Activated T-helper 2 cell treated with anti-CD3 and anti-CD28 coated beads, Interferon-gamma antibody, Interleukin-2, Interleukin-4, amounts not matched to agents 10 μg/mL and 5 μg/mL and 100 μg/mL, durations not matched to agents 14 hours and 24 hours and 36 hours (primary cell): ENCODE measurements around the gene ZCWPW1. TPM values are rescaled to one million over a fixed set of nuclear protein-coding genes. Genes with fewer than 3 reads are reported as not detected.

ENCODE experiments used
- DNase-seq: peaks from one replicate; pipeline ENCODE4 v3.0.0; 2021; ENCODE audit warnings: low spot score
- H3K27ac Mint-ChIP-seq: one replicate; pipeline ENCODE4 v1.8.0; 2021; ENCODE audit warnings: mixed read lengths
- H3K27me3 Mint-ChIP-seq: one replicate; pipeline ENCODE4 v1.8.0; 2021; ENCODE audit warnings: low read depth, mixed read lengths
- H3K36me3 Mint-ChIP-seq: one replicate; pipeline ENCODE4 v1.8.0; 2021; ENCODE audit warnings: low read depth, mixed read lengths
- H3K4me1 Mint-ChIP-seq: one replicate; pipeline ENCODE4 v1.8.0; 2021; ENCODE audit warnings: low read depth, mixed read lengths
- H3K4me3 Mint-ChIP-seq: one replicate; pipeline ENCODE4 v1.8.0; 2021; ENCODE audit warnings: low read depth, mild to moderate bottlenecking, moderate library complexity, mixed read lengths
- H3K9me3 Mint-ChIP-seq: one replicate; pipeline ENCODE4 v1.8.0; 2021; ENCODE audit warnings: mixed read lengths
- intact Hi-C: fragments of 100-400 bp; cut with micrococcal nuclease; formaldehyde crosslinking; loops from one replicate; pipeline ENCODE4 v1.15.1; 2023
- total RNA-seq: library from RNA; stranded (reverse); gene quantifications from 2 replicates; pipeline ENCODE4 v1.2.3, GENCODE V29; 2022

Gene ZCWPW1
- total RNA-seq, 1 donor from 2014 or later: 1.1 TPM

DNA sequence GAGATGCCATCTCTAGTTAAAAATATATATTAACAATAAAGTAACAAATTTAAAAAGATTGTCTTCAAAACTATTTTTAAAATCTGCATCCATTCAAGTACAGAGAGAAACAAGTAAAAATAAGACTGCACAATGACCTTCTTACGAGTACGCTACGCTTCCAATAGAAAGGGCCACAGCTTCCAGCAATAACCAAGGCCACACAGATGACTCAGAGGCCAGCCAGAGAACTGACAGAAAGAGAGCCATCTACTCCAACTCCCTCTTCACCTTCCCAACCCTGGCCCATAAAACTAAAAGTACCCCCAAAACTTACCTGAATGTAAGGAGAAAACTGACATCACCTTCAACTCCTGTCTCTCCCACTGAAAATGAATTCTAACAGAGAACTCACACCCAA lies 28.5 kb downstream of the ZCWPW1 start:
- no peak for DNase-seq
- H3K27ac Mint-ChIP-seq: no peak overlapping the region
- H3K36me3 Mint-ChIP-seq: no peaks in the 10 kb centered on the region
- no peak overlapping the region for H3K4me3 Mint-ChIP-seq
- peaks cover 18% of the 10 kb centered on the region for H3K4me1 Mint-ChIP-seq
- H3K27me3 Mint-ChIP-seq: peaks cover 35% of the 10 kb centered on the region
- intact Hi-C loops: no loop called here
- H3K9me3 Mint-ChIP-seq: no peaks in the 10 kb centered on the region

DNA sequence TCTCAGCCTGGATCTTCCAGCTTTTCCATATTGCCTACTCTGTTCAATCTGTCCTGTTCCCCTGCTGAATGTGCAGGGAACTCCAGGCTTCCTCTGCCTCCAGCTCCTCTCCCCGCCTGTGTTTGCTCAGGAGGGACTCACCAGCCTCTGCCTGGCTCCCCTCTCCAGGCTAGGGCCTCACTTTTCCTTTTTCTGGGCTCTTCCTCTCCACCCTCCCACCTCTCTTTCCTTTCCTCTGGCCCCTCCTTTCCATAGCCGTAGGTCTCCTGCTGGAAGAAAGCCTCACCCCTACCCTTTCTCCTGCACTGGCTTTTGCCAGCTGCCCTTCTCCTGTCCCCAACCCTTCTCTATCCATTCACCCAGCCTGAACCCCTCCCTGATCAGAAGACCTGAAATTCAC lies 30.3 kb downstream of the ZCWPW1 start:
- peaks cover 18% of the 10 kb centered on the region for H3K4me1 Mint-ChIP-seq
- no peak for DNase-seq
- peaks cover 33% of the 10 kb centered on the region for H3K27me3 Mint-ChIP-seq
- H3K27ac Mint-ChIP-seq: no peak overlapping the region
- no peaks in the 10 kb centered on the region for H3K36me3 Mint-ChIP-seq
- H3K9me3 Mint-ChIP-seq: no peaks in the 10 kb centered on the region
- no peak overlapping the region for H3K4me3 Mint-ChIP-seq
- intact Hi-C loops: loop anchor here (5.0 kb wide), 1 partner anchor 51 kb away; no protein-coding TSS in a partner anchor

DNA sequence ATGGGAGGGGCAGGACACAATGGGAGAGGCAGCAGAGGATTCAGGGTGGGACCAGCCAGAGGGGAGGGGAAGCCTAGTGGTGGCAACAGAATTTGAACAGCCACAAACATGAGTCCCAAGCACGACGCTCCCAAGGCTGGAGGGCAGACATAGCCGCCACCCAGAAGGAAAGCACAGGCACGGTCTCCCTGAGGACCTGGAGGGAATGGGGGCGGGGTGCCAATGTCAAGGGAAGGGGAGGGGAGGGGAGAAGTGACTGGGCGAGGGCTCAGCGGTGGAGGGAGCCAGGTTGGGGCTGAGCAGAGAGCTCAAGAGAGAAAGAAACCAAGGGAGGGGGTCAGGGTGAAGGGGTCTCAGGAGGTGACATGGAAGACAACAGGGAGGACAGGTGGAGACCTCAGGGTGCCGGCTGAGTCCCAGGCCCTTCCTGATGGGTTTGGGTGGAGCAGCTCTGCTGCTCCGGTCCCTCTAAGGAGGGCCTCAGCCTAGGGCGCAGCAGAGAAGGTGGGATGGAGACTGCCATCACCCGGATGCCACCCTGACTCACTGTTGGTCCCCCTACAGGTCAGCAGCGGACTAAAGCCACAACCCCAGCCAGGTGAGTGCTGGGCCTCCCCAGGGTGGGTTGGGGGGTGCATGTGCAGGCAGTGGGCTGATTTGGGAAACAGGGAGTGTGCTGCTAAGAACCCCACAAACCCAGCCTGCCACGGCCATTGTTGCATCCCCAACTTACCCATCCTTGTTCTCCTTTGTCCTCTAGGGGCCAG lies 31.0 kb downstream of the ZCWPW1 start:
- Mint-ChIP-seq H3K4me1 (peaks cover 20% of the 10 kb centered on the region), H3K27me3 (peaks cover 36% of the 10 kb centered on the region), H3K27ac (peak overlapping the region; percentile 23), H3K4me3 (no peak overlapping the region), H3K36me3 (no peaks in the 10 kb centered on the region), H3K9me3 (no peaks in the 10 kb centered on the region)
- DNase-seq: no peak
- intact Hi-C loops: loop anchor here (2.0 to 5.0 kb wide), 2 partner anchors 31 to 50 kb away; partner anchors contain the start of genes MEPCE and ZCWPW1

DNA sequence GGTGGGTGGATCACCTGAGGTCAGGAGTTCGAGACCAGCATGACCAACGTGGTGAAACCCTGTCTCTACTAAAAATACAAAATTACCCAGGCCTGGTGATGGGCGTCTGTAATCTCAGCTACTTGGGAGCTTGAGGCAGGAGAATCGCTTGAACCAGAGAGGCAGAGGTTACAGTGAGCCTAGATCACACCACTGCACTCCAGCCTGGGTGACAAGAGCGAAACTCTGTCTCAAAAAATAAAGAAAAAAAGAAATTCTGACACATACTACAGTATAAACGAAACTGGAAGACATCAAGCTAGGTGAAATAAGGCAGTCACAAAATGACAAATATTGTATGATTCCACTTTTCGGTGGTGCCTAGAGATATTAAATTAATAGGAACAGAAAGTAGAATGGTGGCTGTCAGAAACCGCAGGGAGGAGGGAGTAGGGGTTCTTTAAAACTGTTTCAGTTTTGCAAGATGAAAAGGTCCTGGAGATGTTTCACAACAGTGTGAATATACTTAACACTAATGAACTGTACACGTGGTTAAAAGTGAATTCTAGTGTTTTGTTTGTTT lies 32.0 kb downstream of the ZCWPW1 start:
- H3K4me1 Mint-ChIP-seq: peaks cover 25% of the 10 kb centered on the region
- H3K9me3 Mint-ChIP-seq: no peaks in the 10 kb centered on the region
- peaks cover 35% of the 10 kb centered on the region for H3K27me3 Mint-ChIP-seq
- intact Hi-C loops: loop anchor here (1.0 to 5.0 kb wide), 3 partner anchors 31 to 49 kb away; partner anchors contain the start of genes MEPCE and ZCWPW1
- H3K27ac Mint-ChIP-seq: peak overlapping the region; percentile 23
- H3K4me3 Mint-ChIP-seq: no peak overlapping the region
- no peaks in the 10 kb centered on the region for H3K36me3 Mint-ChIP-seq
- DNase-seq: peak; percentile 58

GRCh38 chr7:100394077-100394476 lies 34.4 kb downstream of the ZCWPW1 start:
- Mint-ChIP-seq H3K4me3 (no peak overlapping the region), H3K27me3 (peaks cover 45% of the 10 kb centered on the region), H3K36me3 (no peaks in the 10 kb centered on the region), H3K9me3 (no peaks in the 10 kb centered on the region), H3K4me1 (peaks cover 25% of the 10 kb centered on the region), H3K27ac (no peak overlapping the region)
- DNase-seq: no peak
- intact Hi-C loops: no loop called here

DNA sequence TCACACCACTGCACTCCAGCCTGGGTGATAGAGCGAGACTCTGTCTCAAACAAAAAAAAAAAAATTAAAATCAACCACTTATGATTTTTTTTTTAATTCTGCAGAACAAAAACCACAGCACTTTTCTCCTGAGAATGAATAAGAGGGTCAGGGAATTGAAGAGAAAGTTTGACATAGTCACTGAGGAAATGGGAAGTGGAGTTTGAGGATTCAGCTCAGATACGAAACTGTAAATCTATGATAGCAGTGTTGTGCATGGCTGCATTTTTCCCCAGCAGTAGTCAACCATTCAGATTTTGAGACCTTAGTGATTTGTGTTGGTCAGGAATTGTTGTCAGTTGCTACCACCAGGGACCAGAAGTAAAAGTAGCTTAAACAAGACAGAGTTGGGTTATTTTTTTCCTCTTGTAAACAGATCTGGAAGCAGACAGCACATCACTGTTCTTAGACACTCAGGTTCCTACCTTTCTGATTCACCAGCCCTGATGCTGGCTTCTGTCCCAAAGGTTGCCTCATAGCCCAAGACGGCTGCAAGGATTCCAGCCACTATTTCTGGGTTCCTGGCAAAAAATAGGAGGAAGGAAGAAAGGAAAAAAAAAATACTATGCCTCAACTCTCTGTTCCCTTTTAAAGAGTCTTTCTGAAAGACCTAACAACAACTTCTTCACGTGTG lies 35.1 kb downstream of the ZCWPW1 start:
- H3K9me3 Mint-ChIP-seq: no peaks in the 10 kb centered on the region
- no peak for DNase-seq
- H3K36me3 Mint-ChIP-seq: no peaks in the 10 kb centered on the region
- no peak overlapping the region for H3K4me3 Mint-ChIP-seq
- peaks cover 44% of the 10 kb centered on the region for H3K27me3 Mint-ChIP-seq
- intact Hi-C loops: no loop called here
- H3K27ac Mint-ChIP-seq: no peak overlapping the region
- peaks cover 23% of the 10 kb centered on the region for H3K4me1 Mint-ChIP-seq

GRCh38 chr7:100390286-100391009 lies 38.1 kb downstream of the ZCWPW1 start:
- DNase-seq: no peak
- intact Hi-C loops: no loop called here
- H3K36me3 Mint-ChIP-seq: no peaks in the 10 kb centered on the region
- no peak overlapping the region for H3K4me3 Mint-ChIP-seq
- H3K27me3 Mint-ChIP-seq: peaks cover 40% of the 10 kb centered on the region
- H3K9me3 Mint-ChIP-seq: no peaks in the 10 kb centered on the region
- no peak overlapping the region for H3K27ac Mint-ChIP-seq
- peaks cover 10% of the 10 kb centered on the region for H3K4me1 Mint-ChIP-seq

DNA sequence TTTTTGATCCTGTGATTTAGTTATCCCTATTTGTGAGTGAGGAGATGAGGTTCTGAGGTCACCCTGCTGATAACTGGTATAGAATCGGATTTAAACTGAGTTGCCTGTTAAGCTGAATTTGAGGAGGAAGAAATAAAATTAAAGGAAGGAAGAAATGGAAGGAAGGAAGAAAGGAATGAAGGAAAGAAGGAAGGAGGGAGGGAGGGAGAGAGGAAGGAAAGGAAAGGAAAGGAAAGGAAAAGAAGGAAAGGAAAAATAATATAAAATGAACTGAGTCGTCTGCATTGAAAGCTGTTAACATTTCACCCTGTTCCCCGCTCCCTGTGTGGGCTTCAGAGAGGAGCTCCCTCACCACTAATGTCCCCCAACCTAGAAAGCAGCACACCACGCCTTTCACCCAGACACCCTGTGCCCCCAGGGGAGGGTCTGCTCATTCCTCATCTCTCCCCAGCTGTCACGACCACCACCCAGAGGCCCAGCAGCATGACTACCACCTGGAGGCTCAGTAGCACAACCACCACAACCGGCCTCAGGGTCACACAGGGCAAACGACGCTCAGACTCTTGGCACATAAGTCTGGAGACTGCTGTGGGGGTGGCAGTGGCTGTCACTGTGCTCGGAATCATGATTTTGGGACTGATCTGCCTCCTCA lies 38.9 kb downstream of the ZCWPW1 start:
- H3K4me3 Mint-ChIP-seq: no peak overlapping the region
- no peak for DNase-seq
- H3K9me3 Mint-ChIP-seq: no peaks in the 10 kb centered on the region
- H3K27me3 Mint-ChIP-seq: peaks cover 40% of the 10 kb centered on the region
- H3K27ac Mint-ChIP-seq: no peak overlapping the region
- peaks cover 12% of the 10 kb centered on the region for H3K4me1 Mint-ChIP-seq
- intact Hi-C loops: no loop called here
- no peaks in the 10 kb centered on the region for H3K36me3 Mint-ChIP-seq

- Mint-ChIP-seq H3K9me3 (no peaks in the 10 kb centered on the region), H3K4me3 (no peak overlapping the region), H3K36me3 (no peaks in the 10 kb centered on the region), H3K27ac (no peak overlapping the region), H3K27me3 (peaks cover 34% of the 10 kb centered on the region), H3K4me1 (peaks cover 13% of the 10 kb centered on the region)
- no peak for DNase-seq
- intact Hi-C loops: no loop called here
Observed at GRCh38 chr7:100387695-100388094, 40.8 kb downstream of the ZCWPW1 start.

- H3K9me3 Mint-ChIP-seq: no peaks in the 10 kb centered on the region
Observed at GRCh38 chr7:100386940-100387339, 41.6 kb downstream of the ZCWPW1 start.

DNA sequence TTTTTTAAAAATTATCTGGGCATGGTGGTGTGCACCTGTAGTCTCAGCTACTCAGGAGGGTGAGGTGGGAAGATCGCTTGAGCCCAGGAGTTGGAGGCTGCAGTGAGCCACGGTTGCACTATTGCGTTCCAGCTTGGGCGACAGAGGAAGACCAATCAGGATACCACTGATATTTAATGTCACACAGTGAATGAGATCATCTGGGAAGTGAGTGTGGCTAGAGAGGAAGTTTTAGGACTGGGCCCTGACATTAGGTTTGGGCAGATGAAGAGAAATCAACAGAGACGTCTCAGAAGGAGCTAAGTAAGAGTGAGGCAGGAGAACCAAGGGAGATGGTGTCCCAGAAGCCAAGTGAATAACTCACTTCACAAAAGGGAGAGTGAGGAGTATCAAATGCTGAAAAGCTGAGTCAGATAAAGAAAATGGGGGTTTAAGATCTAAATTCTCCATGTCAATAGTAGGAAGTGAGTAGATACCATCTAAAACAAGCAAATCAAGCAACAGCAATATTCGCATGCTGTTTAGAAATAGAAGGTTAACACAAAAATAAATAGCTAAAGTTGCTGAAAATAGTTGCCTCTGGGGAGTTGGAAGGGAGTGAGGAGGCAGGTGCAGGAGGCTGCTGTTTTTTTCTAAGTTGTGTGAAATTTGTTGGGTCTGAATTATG lies 43.7 kb downstream of the ZCWPW1 start:
- peaks cover 14% of the 10 kb centered on the region for H3K27me3 Mint-ChIP-seq
- intact Hi-C loops: no loop called here
- H3K9me3 Mint-ChIP-seq: no peaks in the 10 kb centered on the region
- peaks cover 9% of the 10 kb centered on the region for H3K4me1 Mint-ChIP-seq
- H3K36me3 Mint-ChIP-seq: no peaks in the 10 kb centered on the region
- no peak for DNase-seq
- H3K27ac Mint-ChIP-seq: no peak overlapping the region
- H3K4me3 Mint-ChIP-seq: no peak overlapping the region

More at GRCh38 chr7:100386940-100387339, 41.6 kb downstream of the ZCWPW1 start:
- H3K27ac Mint-ChIP-seq: no peak overlapping the region
- intact Hi-C loops: no loop called here
- H3K27me3 Mint-ChIP-seq: peaks cover 27% of the 10 kb centered on the region
- no peaks in the 10 kb centered on the region for H3K36me3 Mint-ChIP-seq
- no peak for DNase-seq
- H3K4me1 Mint-ChIP-seq: peaks cover 9% of the 10 kb centered on the region
- no peak overlapping the region for H3K4me3 Mint-ChIP-seq
